GM12878 (cell line): Measurements from ENCODE around the gene SUV39H1. TPM values are rescaled to one million over a fixed set of nuclear protein-coding genes. Genes with fewer than 3 reads are reported as not detected.

Source experiments
- ASH2L ChIP-seq: fragments of 300-600, 200-600 bp; sonication (generic); IDR thresholded peaks from 2 replicates; pipeline ENCODE4 v1.6.1; 2017; ENCODE audit warnings: low read depth, mild to moderate bottlenecking, borderline replicate concordance
- CBX3 ChIP-seq: fragments of 200-600 bp; sonication (generic); IDR thresholded peaks from 2 replicates; pipeline ENCODE4 v1.6.1; 2016; ENCODE audit warnings: low read depth, borderline replicate concordance
- CBX5 ChIP-seq: sonication (generic); IDR thresholded peaks from 2 replicates; pipeline ENCODE4 v1.6.1; 2016; ENCODE audit warnings: low read depth, moderate library complexity, mild to moderate bottlenecking, inconsistent platforms
- DPF2 ChIP-seq: fragments of 450-650 bp; IDR thresholded peaks from 2 replicates; pipeline ENCODE4 v1.6.1; 2017; ENCODE audit warnings: mild to moderate bottlenecking
- IKZF2 ChIP-seq, 2 experiments: fragments of 450-650 bp; IDR thresholded peaks; 2 replicates each; pipeline ENCODE4 v1.6.1; 2017; ENCODE audit warnings: mild to moderate bottlenecking in 2 of 2, moderate library complexity in 2 of 2
- IRF4 ChIP-seq: IDR thresholded peaks from 2 replicates; pipeline ENCODE4 v1.6.1; 2011; ENCODE audit warnings: low read depth, low read length
- KAT2A ChIP-seq: conservative IDR thresholded peaks from 2 replicates; pipeline ENCODE4 v1.6.1; 2011; ENCODE audit warnings: low read depth, low read length; ENCODE audit not compliant: control insufficient read depth
- KDM1A ChIP-seq: fragments of 200-600 bp; sonication (generic); IDR thresholded peaks from 2 replicates; pipeline ENCODE4 v1.6.1; 2016; ENCODE audit warnings: borderline replicate concordance
- MYB ChIP-seq: fragments of 150-350 bp; IDR thresholded peaks from 2 replicates; pipeline ENCODE4 v1.6.1; 2014; ENCODE audit warnings: mild to moderate bottlenecking, low read depth, low read length, borderline replicate concordance
- NFYA ChIP-seq: IDR thresholded peaks from 2 replicates; pipeline ENCODE4 v1.6.1; 2011; ENCODE audit warnings: low read depth, mild to moderate bottlenecking, low read length, improper control_type of control experiment, borderline replicate concordance
- NR2C2 ChIP-seq: IDR thresholded peaks from 2 replicates; pipeline ENCODE4 v1.6.1; 2011; ENCODE audit warnings: borderline replicate concordance, low read depth; ENCODE audit not compliant: control insufficient read depth, insufficient read length
- POLR2AphosphoS5 ChIP-seq: IDR thresholded peaks from 2 replicates; pipeline ENCODE4 v1.6.1; 2011; ENCODE audit warnings: mild to moderate bottlenecking, low read length, inconsistent platforms
- RAD51 ChIP-seq: fragments of 450-650 bp; IDR thresholded peaks from 2 replicates; pipeline ENCODE4 v1.6.1; 2016; ENCODE audit warnings: moderate library complexity, mild to moderate bottlenecking, inconsistent platforms
- RB1 ChIP-seq: fragments of 450-650 bp; formaldehyde crosslinking; IDR thresholded peaks from 2 replicates; pipeline ENCODE4 v1.6.1; 2017; ENCODE audit warnings: mild to moderate bottlenecking, borderline replicate concordance
- RELA ChIP-seq: fragments of 450-650 bp; IDR thresholded peaks from 2 replicates; pipeline ENCODE4 v1.8.0; 2014; ENCODE audit warnings: borderline replicate concordance; ENCODE audit not compliant: partially characterized antibody
- SIX5 ChIP-seq: IDR thresholded peaks from 2 replicates; pipeline ENCODE4 v1.6.1; 2011; ENCODE audit warnings: mild to moderate bottlenecking, low read depth, low read length, moderate library complexity; ENCODE audit not compliant: severe bottlenecking
- SMAD5 ChIP-seq: IDR thresholded peaks from 2 replicates; pipeline ENCODE4 v1.6.1; 2016; ENCODE audit warnings: antibody characterized with exemption, low read depth
- TCF7 ChIP-seq: IDR thresholded peaks from 2 replicates; pipeline ENCODE4 v1.6.1; 2014; ENCODE audit warnings: antibody characterized with exemption, borderline replicate concordance
- polyA plus RNA-seq, 11 experiments: library from polyadenylated mRNA; depleted of rRNA in 4 of 11; unstranded in 6 of 11; stranded (reverse) in 5 of 11; fragments of >200 nt; fragmentation: Nextera tagmentation in 4 of 11; fragmentation: Illumina TruSeq in 1 of 11; extraction: Ambion mirVana in 4 of 11; extraction: Trizol in 1 of 11; gene quantifications; 1 replicate in 1 of 11; 2 replicates in 10 of 11; pipeline versions ENCODE4 v1.2.1 to v1.2.3, GENCODE V29; 2011 to 2016; ENCODE audit warnings: inconsistent platforms in 2 of 11, missing spikeins in 2 of 11, low read depth in 1 of 11
- total RNA-seq, 4 experiments: library from RNA; depleted of rRNA in 3 of 4; stranded (reverse); fragments of >200 nt in 3 of 4; fragmentation: Illumina TruSeq in 1 of 4; extraction: Trizol in 1 of 4; gene quantifications; 2 replicates each; pipeline versions ENCODE4 v1.2.1 to v1.2.3, GENCODE V29; 2013 to 2021
- TF ChIP-seq, protein P1 (sequence below): fragments of 450-650 bp; IDR thresholded peaks from 2 replicates; pipeline ENCODE4 v1.6.1; 2018; ENCODE audit warnings: mild to moderate bottlenecking, low read depth, moderate library complexity; ENCODE audit not compliant: partially characterized antibody
- TF ChIP-seq, protein P2 (sequence below): IDR thresholded peaks from 2 replicates; pipeline ENCODE4 v1.6.1; 2011; ENCODE audit warnings: borderline replicate concordance, low read depth, mild to moderate bottlenecking, moderate library complexity, mixed read lengths, low read length; ENCODE audit not compliant: insufficient read depth; ENCODE audit errors: extremely low read length
- TF ChIP-seq, protein P3 (sequence below): fragments of 450-650 bp; IDR thresholded peaks from 2 replicates; pipeline ENCODE4 v1.6.1; 2017; ENCODE audit warnings: low read depth, mild to moderate bottlenecking, moderate library complexity
- TF ChIP-seq, protein P4 (sequence below): IDR thresholded peaks from 2 replicates; pipeline ENCODE4 v1.6.1; 2012; ENCODE audit warnings: mild to moderate bottlenecking, low read depth, low read length

Gene SUV39H1
- total and polyA plus RNA-seq, 10 of the 15 experiments (the other 5 are each of a cell fraction or from before 2014, with no cell fraction given), result 4.9 to 33.2 (median 17.1) TPM

DNA sequence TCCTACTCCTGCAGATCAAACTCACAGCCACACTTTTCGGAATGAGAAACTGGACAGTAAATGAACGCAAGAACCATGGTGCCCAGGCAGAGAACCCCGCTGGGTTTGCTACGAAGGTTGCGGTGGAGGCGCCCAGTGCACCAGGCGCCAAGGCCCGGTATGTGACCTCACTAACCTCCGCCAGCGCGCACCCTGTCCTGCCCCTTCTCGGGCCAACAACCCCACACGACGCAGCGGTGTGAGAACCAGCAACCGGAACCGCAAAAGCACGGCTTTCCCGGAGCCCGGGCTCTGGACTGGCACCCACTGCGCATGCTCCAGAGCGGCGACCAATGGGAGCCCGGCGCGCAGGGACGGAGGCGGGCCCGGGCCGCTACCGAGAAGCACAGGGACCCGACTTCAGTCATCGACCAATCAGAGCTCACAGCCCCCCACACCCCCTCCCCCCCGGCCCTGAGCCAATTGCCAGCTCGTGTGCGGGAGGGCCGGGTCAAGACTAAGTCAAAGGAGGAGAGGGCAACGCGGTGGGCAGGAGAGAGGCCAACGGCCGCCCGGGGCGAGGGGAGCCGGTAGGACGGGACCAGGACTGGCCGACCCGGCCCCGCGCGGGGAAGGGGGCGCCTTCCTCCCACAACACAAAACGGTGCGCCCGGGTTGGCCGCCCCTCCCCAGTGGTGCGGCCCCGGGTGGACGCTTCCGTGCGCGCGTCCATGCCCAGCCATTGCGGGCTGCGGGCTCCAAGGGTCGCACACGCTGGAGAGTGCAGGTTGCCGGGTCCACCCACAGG is 20.2 kb upstream of the SUV39H1 start (continued):
- TF ChIP-seq, protein P1, sequence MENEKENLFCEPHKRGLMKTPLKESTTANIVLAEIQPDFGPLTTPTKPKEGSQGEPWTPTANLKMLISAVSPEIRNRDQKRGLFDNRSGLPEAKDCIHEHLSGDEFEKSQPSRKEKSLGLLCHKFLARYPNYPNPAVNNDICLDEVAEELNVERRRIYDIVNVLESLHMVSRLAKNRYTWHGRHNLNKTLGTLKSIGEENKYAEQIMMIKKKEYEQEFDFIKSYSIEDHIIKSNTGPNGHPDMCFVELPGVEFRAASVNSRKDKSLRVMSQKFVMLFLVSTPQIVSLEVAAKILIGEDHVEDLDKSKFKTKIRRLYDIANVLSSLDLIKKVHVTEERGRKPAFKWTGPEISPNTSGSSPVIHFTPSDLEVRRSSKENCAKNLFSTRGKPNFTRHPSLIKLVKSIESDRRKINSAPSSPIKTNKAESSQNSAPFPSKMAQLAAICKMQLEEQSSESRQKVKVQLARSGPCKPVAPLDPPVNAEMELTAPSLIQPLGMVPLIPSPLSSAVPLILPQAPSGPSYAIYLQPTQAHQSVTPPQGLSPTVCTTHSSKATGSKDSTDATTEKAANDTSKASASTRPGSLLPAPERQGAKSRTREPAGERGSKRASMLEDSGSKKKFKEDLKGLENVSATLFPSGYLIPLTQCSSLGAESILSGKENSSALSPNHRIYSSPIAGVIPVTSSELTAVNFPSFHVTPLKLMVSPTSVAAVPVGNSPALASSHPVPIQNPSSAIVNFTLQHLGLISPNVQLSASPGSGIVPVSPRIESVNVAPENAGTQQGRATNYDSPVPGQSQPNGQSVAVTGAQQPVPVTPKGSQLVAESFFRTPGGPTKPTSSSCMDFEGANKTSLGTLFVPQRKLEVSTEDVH, result no peak
- TF ChIP-seq CBX3, result no peak
- no peak for TF ChIP-seq TCF7
- TF ChIP-seq RAD51, result no peak
- no peak for TF ChIP-seq RELA
- TF ChIP-seq DPF2, result no peak
- TF ChIP-seq NFYA, result no peak
- TF ChIP-seq, protein P2, sequence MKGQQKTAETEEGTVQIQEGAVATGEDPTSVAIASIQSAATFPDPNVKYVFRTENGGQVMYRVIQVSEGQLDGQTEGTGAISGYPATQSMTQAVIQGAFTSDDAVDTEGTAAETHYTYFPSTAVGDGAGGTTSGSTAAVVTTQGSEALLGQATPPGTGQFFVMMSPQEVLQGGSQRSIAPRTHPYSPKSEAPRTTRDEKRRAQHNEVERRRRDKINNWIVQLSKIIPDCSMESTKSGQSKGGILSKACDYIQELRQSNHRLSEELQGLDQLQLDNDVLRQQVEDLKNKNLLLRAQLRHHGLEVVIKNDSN, result no peak
- TF ChIP-seq MYB, result no peak
- TF ChIP-seq KDM1A, result no peak
- TF ChIP-seq IRF4, result no peak
- TF ChIP-seq KAT2A, result no peak
- TF ChIP-seq, protein P3, sequence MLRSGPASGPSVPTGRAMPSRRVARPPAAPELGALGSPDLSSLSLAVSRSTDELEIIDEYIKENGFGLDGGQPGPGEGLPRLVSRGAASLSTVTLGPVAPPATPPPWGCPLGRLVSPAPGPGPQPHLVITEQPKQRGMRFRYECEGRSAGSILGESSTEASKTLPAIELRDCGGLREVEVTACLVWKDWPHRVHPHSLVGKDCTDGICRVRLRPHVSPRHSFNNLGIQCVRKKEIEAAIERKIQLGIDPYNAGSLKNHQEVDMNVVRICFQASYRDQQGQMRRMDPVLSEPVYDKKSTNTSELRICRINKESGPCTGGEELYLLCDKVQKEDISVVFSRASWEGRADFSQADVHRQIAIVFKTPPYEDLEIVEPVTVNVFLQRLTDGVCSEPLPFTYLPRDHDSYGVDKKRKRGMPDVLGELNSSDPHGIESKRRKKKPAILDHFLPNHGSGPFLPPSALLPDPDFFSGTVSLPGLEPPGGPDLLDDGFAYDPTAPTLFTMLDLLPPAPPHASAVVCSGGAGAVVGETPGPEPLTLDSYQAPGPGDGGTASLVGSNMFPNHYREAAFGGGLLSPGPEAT, result no peak
- TF ChIP-seq, protein P4, sequence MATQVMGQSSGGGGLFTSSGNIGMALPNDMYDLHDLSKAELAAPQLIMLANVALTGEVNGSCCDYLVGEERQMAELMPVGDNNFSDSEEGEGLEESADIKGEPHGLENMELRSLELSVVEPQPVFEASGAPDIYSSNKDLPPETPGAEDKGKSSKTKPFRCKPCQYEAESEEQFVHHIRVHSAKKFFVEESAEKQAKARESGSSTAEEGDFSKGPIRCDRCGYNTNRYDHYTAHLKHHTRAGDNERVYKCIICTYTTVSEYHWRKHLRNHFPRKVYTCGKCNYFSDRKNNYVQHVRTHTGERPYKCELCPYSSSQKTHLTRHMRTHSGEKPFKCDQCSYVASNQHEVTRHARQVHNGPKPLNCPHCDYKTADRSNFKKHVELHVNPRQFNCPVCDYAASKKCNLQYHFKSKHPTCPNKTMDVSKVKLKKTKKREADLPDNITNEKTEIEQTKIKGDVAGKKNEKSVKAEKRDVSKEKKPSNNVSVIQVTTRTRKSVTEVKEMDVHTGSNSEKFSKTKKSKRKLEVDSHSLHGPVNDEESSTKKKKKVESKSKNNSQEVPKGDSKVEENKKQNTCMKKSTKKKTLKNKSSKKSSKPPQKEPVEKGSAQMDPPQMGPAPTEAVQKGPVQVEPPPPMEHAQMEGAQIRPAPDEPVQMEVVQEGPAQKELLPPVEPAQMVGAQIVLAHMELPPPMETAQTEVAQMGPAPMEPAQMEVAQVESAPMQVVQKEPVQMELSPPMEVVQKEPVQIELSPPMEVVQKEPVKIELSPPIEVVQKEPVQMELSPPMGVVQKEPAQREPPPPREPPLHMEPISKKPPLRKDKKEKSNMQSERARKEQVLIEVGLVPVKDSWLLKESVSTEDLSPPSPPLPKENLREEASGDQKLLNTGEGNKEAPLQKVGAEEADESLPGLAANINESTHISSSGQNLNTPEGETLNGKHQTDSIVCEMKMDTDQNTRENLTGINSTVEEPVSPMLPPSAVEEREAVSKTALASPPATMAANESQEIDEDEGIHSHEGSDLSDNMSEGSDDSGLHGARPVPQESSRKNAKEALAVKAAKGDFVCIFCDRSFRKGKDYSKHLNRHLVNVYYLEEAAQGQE, result no peak
- TF ChIP-seq ASH2L, result no peak
- no peak for TF ChIP-seq SMAD5
- TF ChIP-seq SIX5, result no peak
- TF ChIP-seq CBX5, result no peak
- no peak for TF ChIP-seq RB1
- no peak for TF ChIP-seq IKZF2 (IDR thresholded peaks at IDR 0.05)
- peak; percentile 69 for TF ChIP-seq POLR2AphosphoS5
- TF ChIP-seq NR2C2, result no peak
